NCI-H1105 (cell line): ENCODE results near the gene GNG4.

ENCODE experiments used
- DNase-seq: peaks from one replicate; lab custom pipeline; 2025; lab: John Stamatoyannopoulos, UW

GNG4 gene

DNA sequence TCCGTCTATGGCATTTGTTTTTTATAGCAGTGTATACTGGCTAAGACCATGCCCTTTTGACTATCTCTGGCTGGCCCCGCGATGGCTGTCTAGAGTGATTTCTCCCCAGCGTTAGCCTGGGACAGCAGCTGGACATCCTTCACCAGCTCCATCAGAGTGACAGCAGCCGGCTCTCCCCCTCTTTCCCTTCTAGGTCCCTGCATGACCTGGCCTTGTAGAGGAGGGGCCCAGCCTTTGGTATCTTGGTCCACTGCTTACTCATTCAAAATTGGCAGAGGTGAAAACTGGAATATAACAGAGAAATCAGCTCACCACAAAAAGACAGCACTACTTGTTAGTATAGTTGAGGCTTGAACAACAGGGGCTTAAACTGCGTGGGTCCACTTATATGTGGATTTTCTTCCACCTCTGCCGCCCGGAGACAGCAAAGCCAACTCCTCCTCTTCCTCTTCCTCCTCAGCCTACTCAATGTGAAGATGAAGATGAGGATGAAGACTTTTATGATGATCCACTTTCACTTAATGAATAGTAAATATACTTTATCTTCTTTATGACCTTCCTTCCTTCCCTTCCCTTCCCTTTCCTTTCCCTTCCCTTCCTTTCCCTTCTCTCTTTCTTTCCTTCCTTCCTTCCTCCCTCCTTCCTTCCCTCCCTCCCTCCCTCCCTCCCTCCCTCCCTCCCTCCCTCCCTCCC lies 116.0 kb downstream of the GNG4 start:
- DNase-seq: no peak

DNA sequence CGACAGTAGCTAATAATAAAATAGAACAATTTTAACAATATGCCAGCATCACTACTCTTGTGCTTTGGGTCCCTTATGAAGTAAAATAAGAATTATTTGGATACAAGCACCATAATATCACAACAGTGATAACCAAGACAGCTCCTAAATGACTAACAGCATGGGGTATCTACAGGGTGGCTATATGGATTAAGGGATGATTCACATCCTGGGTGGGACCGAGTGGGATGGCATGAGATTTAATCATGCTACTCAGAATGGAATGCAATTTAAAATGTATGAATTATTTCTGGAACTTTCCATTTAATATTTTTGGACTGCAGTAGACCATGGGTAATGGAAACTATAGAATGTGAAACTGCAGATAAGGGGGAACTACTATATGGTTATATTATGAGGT lies 117.2 kb downstream of the GNG4 start:
- no peak for DNase-seq

DNA sequence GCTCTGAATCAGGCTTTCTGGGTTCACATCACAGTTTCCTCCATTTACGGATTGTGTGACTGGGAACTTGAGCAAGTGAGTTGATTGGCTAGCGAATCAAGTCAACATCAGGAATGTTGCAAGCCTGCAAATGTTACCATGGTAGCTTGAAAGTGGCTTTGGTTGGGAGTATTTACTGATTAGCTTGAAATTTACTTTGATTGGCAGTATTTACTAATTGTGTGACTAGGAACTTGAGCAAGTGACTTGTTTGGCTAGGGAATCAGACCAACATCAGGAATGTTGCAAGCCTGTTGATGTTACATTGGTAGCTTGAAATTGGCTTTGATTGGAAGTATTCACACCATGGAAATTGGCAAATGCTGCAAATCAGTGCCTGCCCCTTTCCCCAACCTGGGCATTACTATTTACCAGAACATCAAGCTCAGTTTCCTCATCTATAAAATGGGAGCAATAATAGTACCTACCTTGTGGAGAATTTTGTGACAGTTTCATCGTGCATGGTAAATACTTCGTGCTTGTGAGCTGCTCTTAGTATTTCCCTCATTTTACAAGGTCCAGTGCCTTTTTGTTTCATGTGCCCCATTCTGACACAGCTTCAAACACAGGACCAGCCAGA lies 122.3 kb downstream of the GNG4 start:
- no peak for DNase-seq

DNA sequence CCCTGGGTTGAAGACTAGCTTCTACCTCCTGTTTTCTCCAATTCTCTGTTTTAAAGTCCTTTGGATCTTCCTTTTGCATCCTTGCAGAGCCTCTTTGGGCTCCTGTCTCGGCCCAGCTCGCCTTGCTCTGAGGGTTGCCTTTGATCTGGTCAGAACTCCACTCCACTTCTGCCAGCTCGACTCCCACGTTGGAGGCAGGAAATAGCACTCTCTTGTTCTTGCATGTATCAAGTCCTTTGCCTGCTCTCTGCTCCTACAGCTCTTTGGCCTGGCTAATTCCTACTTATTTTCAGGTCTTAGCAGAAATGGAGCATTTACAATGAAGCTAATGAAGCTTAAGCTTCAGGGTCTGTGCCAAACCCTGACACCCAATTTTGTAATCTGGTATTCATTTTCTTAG lies 124.3 kb downstream of the GNG4 start:
- no peak for DNase-seq

DNA sequence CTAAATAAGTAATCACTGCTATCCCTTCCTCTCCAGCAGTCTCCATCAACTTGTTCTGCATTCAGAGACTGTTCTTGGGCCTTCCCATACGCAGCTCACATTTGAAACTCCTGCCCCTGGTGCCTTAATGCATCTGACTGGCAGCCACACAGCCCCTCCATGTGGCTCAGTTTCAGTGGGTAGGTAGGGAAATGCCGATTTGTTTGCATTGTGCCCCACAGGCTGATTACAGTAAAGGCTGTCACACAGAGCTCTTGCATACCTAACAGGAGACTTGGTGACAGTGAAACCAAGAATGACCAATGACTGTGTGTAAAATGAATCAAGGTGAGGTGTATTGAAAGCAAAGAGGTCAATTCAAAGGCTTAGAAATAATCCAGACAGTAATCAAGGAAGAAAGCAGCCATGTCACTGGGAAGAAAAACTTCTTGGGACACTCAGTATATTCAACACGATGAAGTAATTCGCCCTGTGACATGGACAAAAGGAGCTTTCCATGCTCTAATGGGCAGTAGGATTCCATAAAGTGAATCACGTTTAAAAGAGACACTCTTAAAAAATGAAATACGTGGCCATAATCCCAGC lies 132.6 kb downstream of the GNG4 start:
- DNase-seq: no peak

DNA sequence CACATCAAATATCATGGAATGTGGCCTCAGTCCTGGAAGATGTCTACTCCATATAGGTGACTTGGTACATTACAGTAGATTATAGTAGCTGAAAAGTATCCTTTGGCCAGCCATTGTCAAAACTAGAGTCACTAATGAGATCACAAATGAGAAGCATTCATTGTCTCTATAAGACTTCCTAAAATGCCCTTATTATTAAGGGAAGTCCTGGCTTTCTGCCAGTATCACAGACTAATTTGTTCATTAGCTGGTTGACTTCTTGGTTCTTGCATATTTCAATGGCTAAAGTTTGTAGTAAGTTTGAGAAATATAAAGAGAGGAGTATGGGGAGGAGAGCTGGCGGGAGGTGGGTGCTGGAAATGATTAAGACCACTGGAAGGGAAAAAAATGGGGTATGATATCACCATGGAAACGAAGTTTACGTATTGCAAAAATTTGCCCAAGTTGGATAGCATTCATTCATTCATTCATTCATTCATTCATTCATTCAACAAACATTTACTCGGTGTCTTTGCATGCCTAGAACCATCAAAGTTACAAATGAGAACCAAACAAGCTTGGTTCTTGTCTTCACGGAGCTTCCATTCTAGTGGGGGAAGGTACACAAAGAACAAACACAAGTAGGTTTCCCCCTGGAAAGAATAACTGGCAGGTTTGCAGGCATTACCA lies 133.6 kb downstream of the GNG4 start:
- DNase-seq: no peak

DNA sequence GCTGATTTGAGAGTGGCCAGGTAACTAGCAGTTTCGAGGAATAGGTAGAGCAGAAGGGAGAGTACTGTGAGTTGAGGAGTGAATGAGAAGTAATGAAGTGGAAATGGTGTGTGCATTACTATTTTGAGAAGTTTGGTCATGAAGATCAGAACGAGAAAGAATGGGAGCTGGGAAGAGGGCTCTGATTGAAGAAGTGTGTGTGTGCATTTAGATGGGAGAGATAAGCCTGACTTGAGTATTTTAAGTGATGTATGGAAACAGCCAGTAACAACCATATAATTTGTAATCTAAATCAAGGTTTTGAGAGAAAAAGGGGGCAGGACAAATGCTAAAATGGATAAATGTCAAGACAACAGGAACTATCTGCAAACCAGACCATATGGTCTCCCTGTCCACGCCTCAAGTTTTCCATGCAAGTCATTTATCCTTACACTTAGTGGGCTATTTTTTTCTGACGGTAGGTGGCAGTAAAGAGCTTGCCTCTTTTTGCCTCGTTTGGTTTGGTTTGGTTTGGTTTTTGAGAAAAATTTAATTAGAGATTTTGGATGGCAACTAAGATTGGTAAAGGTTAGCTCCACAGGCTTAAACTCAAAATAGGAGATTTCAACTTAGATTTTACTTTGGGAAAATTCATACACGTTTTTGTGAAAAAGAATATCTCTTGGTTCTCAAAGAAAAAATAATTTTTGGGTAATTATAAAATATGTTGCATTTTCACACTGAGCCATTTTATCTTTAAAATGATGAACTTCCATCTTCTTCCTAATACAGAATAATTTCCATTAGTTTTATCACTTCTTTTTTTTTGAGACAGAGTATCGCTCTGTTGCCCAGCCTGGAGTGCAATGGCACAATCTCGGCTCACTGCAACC lies 135.9 kb downstream of the GNG4 start:
- peak; percentile 15 for DNase-seq

DNA sequence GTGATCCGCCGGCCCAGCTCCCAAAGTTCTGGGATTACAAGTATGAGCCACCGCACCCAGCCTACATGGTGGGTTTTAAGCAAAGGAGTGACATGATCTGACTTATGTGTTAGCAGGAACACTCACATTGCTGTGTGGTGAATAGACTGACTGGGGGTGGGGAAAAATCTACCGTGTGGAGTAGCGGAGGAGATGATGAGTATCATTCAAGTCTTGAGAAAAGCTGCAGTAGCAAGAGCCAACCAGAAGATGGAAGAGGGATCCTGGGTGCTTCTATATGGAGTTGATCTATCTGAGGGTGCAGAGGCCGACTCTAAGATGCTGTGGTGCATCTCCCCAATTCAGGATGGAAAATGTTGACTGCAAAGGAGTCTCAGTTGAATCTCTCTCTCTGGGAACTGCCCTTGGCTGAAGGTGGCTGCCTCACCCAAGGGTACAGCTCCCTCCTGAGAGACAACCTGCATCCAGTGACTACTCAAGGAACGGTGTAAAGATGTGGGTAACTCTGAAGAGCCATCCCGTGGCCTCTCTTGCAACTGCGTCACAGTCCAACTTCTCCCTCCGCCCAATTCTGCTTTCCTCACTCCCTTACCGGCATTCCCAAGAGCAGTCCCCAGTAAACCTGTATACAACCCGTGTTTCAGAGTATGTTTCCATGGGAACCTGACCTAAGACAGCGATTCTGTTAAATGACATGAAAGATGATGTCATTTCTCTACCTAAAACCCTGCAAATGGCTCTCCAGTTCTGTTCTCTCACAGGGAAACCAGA lies 137.9 kb downstream of the GNG4 start:
- DNase-seq: no peak

DNA sequence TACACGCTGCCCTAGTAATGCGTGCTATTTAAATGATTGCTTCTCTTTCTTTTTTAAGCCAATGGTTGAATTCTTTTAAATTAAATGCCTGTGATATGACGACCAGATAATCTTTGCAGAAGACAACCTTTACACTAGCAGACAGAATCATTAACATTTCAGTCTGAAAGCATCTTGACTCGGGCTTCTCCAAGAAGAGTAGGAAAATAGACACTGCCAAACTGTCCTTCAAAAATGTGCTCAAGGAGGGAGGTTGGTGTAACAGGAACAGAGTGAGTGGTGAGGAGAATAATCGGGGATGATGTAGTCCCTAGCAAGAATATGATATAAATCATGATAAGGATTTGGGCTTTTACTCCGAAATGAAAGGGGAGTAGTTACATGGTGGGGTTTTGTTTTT lies 138.8 kb downstream of the GNG4 start:
- no peak for DNase-seq

DNA sequence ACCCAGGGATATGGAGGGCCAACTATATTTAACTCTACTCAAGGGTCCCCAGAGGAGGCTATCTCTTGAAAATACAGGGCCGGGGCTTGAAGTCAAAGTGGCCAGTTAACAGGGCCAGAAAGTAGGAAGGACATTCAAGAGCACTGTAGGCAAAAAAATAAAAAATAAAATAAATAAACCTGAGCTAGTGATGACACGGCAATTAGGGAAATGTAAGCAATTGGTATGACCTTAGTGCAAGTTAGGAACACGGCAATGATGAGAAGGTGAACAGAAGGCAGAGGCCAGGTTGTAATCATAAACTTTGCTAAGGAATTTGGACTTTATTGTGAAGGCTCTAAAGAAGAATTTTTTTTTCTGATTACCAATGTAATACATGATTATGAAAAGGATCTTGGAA lies 142.0 kb downstream of the GNG4 start:
- DNase-seq: no peak

DNA sequence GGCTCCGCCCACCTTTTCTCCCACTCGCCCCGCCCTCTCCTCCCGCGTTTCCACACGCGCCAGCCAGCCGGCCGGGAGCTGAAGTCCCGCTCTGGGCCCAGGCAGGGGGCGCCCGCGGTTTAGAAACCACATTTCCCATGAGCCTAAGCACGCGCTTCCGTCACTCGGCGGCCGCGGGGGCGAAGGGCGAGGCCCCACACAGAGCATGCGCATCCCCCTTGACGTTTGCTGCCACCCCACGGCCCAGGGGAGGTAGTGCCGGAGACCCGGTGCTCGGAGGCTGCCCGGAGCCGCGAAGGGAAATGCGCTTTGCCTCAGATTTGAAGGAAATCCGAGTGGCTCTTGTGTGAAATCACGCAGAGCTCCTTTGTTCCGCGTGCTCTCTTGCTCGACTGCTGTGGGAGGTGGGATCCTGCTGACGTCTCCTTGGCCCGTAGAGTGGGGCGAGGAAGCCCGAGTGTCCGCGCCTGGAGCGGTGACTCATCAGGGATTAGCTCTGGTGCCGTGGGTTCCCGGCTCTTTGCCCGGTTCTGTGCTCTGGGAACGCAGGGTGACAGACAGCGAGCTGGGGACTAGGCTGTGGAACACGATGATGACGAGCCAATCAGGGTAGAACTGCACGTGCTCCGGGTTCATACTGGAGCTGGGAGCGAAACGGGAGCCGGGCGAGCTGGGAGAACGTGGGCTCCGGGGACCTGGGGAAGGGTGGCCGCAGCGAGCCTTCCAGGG lies 144.9 kb downstream of the GNG4 start:
- peak; percentile 95 for DNase-seq

DNA sequence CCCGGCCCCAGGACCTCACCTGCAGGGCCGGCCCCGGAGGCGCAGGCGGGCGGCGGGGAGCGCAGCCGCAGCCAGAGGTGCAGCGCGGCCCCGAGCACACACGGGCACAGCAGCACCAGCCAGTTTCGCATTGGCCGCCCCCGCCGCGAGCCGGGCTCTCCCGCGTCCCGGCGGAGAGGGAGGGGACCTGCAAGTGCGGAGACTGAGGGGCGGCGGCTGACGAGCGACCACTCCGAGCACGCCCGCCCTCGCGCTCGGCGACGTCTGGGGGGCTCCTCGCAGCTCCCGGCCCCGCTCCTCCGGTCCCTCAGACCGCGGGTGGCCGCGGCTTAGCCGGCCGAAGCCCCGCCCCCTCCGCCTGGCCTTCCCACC lies 145.5 kb downstream of the GNG4 start, which contains the start of gene B3GALNT2:
Gene B3GALNT2, minus strand, starts transcription at position 331 of the 372 bp plus-strand sequence. Its CDS starts 200 bp downstream, at position 131.
- DNase-seq: no peak

DNA sequence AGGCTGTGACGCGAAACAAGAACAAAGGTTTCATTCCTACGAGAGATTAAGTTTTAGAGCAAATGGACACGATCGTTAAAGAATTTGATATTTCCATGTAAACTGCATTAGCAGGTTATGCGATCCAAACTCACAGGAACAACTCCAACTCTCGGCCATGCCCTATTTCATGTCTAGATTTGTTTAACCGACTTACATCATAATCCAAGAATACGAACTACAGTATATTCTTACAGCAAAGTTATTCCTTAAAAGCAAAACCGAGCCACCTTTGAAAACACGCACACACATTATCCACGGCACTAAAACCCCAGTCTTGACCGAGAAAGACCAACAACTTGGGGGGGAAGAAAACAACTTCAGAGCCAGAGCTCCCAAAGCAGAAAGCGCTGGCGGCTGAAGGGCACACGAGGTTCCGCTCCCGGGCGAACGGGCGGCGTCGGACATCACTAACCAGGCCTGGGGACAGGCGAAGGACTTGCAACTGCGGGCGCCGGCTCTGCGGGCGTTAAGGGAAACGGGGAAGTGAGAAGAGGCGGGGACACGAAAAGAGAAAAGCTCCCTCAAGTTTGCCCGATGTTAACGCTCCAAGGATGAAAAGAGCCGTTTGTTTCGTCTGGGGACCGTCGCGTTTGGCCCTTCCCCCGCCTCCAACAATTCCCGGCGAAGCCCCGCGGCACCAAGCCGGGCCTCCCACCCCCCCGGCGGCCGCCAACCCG lies 146.0 kb downstream of the GNG4 start:
- no peak for DNase-seq

DNA sequence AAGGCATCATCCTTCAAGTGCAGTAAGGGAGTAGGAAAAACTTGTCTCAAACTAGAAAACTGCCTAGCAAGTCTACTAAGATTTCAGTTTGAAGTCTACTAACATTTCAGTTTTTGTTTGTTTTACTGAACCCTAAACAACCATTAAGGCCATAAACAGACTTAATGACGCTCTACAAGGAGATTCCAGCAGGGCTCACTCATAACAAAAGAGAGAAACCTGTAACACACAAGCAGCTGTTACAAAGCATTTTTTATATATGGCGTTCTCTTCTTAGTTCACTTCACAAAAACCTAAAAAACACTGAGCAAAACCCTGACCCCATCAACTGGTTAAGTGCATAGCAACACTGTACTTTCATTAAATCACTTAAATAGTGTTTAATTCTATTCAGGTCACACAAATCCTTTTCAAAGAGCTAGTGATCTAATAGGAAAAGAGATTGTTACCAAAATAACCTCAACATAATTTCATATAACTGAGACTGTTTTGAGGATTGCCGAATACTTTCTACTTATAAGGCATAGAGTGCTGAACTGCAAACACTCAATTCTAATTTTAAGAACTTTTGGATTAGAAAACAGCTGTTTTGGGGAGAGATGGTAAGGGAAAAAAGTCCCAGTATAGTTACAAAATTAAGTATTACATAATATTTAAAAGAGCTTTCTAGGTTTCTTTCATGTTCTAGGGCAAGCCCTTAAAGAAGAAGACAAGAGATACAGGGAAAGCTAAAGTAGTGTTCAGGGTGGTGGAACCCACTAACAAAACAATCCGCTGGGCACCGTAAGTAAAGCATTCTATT lies 146.8 kb downstream of the GNG4 start:
- no peak for DNase-seq

DNA sequence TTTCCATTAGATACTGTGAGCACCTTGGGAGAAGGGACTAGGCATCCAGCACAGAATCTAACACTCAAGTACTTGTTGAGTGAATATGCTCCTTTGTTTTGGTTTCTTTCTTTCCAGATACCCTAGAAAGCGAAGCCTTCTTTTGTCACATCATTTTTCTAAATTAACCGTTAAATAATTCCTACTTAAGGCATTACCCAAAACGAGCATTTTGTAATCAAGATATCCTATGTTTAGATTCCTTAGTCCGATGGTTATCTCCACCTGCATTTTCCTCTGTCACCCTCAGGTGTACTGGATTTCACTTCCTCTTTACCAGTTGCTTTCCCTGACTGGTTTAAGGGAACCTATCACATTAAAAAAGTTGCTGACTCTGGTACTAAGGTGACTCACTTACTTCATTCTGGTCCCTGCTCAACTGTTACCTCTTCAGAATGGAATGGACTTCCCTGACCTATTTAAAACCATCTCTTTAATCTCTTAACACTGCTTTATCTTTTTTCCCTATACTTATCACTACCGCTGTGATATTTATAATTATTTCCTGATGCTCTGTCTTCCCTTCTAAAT lies 148.5 kb downstream of the GNG4 start:
- no peak for DNase-seq
